HepG2 (cell line): Measurements from ENCODE around the gene SSBP2. TPM values are rescaled to one million over a fixed set of nuclear protein-coding genes. Genes with fewer than 3 reads are reported as not detected.
A peak's percentile ranks its signal among the peaks of the same experiment; 100 is the strongest.

ENCODE experiments used
- ADNP ChIP-seq: sonication (generic); formaldehyde crosslinking; IDR thresholded peaks from 2 replicates; pipeline ENCODE4 v1.4.0; 2020; ENCODE audit warnings: missing genetic modification reagents
- AHDC1 ChIP-seq: sonication (generic); formaldehyde crosslinking; IDR thresholded peaks from 2 replicates; pipeline ENCODE4 v1.5.1; 2020; ENCODE audit warnings: mild to moderate bottlenecking, missing genetic modification reagents, borderline replicate concordance
- ATF6 ChIP-seq: sonication (generic); formaldehyde crosslinking; conservative IDR thresholded peaks from 2 replicates; pipeline ENCODE4 v1.4.0; 2020; ENCODE audit warnings: missing genetic modification reagents
- EED ChIP-seq: sonication (generic); formaldehyde crosslinking; IDR thresholded peaks from 2 replicates; pipeline ENCODE4 v1.5.0; 2020; ENCODE audit warnings: mild to moderate bottlenecking, missing genetic modification reagents
- FOSL1 ChIP-seq: sonication (generic); formaldehyde crosslinking; IDR thresholded peaks from 2 replicates; pipeline ENCODE4 v1.9.0; 2021; ENCODE audit warnings: missing genetic modification reagents, borderline replicate concordance
- HOXD1 ChIP-seq: sonication (generic); formaldehyde crosslinking; IDR thresholded peaks from 2 replicates; pipeline ENCODE4 v1.5.0; 2020; ENCODE audit warnings: missing genetic modification reagents
- PPARG ChIP-seq: conservative IDR thresholded peaks from 2 replicates; pipeline ENCODE4 v1.6.1; 2016; ENCODE audit warnings: missing biosample characterization, missing genetic modification reagents
- RBAK ChIP-seq: sonication (generic); formaldehyde crosslinking; IDR thresholded peaks from 2 replicates; pipeline ENCODE4 v1.5.1; 2020; ENCODE audit warnings: mild to moderate bottlenecking, missing genetic modification reagents
- SP140L ChIP-seq: sonication (generic); formaldehyde crosslinking; IDR thresholded peaks from 2 replicates; pipeline ENCODE4 v1.4.0; 2020; ENCODE audit warnings: missing genetic modification reagents, borderline replicate concordance
- ZMYM2 ChIP-seq: sonication (generic); formaldehyde crosslinking; IDR thresholded peaks from 2 replicates; pipeline ENCODE4 v1.8.0; 2022; ENCODE audit warnings: mild to moderate bottlenecking, missing genetic modification reagents
- ZMYM4 ChIP-seq: sonication (generic); formaldehyde crosslinking; IDR thresholded peaks from 2 replicates; pipeline ENCODE4 v1.8.1; 2023; ENCODE audit warnings: mild to moderate bottlenecking, missing genetic modification reagents
- ZNF138 ChIP-seq: sonication (generic); formaldehyde crosslinking; IDR thresholded peaks from 2 replicates; pipeline ENCODE4 v1.5.0; 2020; ENCODE audit warnings: mild to moderate bottlenecking, low read depth, missing genetic modification reagents
- ZNF275 ChIP-seq: sonication (generic); formaldehyde crosslinking; IDR thresholded peaks from 2 replicates; pipeline ENCODE4 v1.8.0; 2022; ENCODE audit warnings: missing genetic modification reagents, mild to moderate bottlenecking, inconsistent platforms, borderline replicate concordance
- ZNF414 ChIP-seq: sonication (generic); formaldehyde crosslinking; IDR thresholded peaks from 2 replicates; pipeline ENCODE4 v1.5.0; 2020; ENCODE audit warnings: missing genetic modification reagents
- ZNF550 ChIP-seq: sonication (generic); formaldehyde crosslinking; IDR thresholded peaks from 2 replicates; pipeline ENCODE4 v1.4.0; 2020; ENCODE audit warnings: mild to moderate bottlenecking, missing genetic modification reagents, borderline replicate concordance
- ZNF552 ChIP-seq: sonication (generic); formaldehyde crosslinking; IDR thresholded peaks from 2 replicates; pipeline ENCODE4 v1.9.0; 2022; ENCODE audit warnings: missing genetic modification reagents, mild to moderate bottlenecking, borderline replicate concordance
- ZNF574 ChIP-seq: sonication (generic); formaldehyde crosslinking; IDR thresholded peaks from 2 replicates; pipeline ENCODE4 v1.4.0; 2020; ENCODE audit warnings: missing genetic modification reagents
- ZNF709 ChIP-seq: sonication (generic); formaldehyde crosslinking; IDR thresholded peaks from 2 replicates; pipeline ENCODE4 v1.5.0; 2020; ENCODE audit warnings: mild to moderate bottlenecking, missing genetic modification reagents
- polyA plus RNA-seq, 8 experiments: library from polyadenylated mRNA; depleted of rRNA in 3 of 8; stranded (reverse) in 7 of 8; unstranded in 1 of 8; fragments of >200 nt; fragmentation: Illumina TruSeq in 4 of 8; extraction: Trizol in 4 of 8; gene quantifications; 2 replicates each; pipeline versions ENCODE4 v1.2.1 to v1.2.3, GENCODE V29; 2011 to 2016; ENCODE audit warnings: low read depth in 4 of 8, missing spikeins in 1 of 8, mixed read lengths in 1 of 8; ENCODE audit not compliant: insufficient read depth in 1 of 8
- total RNA-seq, 5 experiments: library from RNA; depleted of rRNA; stranded (reverse); fragments of >200 nt; fragmentation: Illumina TruSeq; extraction: Trizol; gene quantifications; 2 replicates each; pipeline ENCODE4 v1.2.3, GENCODE V29; 2016; ENCODE audit warnings: low read depth in 1 of 5

The SSBP2 gene
- total and polyA plus RNA-seq, 2 of the 13 experiments (the other 11 are each of a cell fraction or from before 2014, with no cell fraction given), result 0.16 TPM; not detected in 1

- TF ChIP-seq FOSL1 (no peak), ZNF552 (CRISPR knock-in tag) (no peak), EED (CRISPR knock-in tag) (no peak), ZMYM4 (peak; percentile 83), ZNF550 (no peak), HOXD1 (no peak), ZNF275 (CRISPR knock-in tag) (no peak), ATF6 (no peak), ZNF138 (CRISPR knock-in tag) (no peak), AHDC1 (CRISPR knock-in tag) (peak; percentile 98; the same call in 1 of the 2 replicates), ZMYM2 (CRISPR knock-in tag) (no peak), ZNF414 (CRISPR knock-in tag) (no peak), ADNP (CRISPR knock-in tag) (no peak), ZNF574 (no peak), SP140L (no peak), ZNF709 (CRISPR knock-in tag) (peak; percentile 33; the same call in 1 of the 2 replicates), RBAK (CRISPR knock-in tag) (no peak), PPARG (peak; percentile 78)
Observed at GRCh38 chr5:81371354-81371876, 379.5 kb downstream of the SSBP2 start (continued).
